Gastrocnemius medialis (tissue), 4 donors: ENCODE measurements around the gene TJAP1. TPM values are rescaled to one million over a fixed set of nuclear protein-coding genes. Genes with fewer than 3 reads are reported as not detected.

Experiments used
- ATAC-seq, 2 donors: fragments of 150-250 bp; one replicate each; pipeline ENCODE4 v1.9.1; 2016
- DNase-seq, 2 donors: peaks; one replicate each; pipeline ENCODE4 v3.0.0-alpha.2; 2019
- H3K27ac ChIP-seq, 4 donors: fragments of 200-600 bp; sonication (generic); 1 replicate in 1 of 4; 2 replicates in 3 of 4; pipeline ENCODE4 v1.5.1; 2016 to 2018; ENCODE audit warnings: mild to moderate bottlenecking in 2 of 4, moderate library complexity in 1 of 4
- H3K27me3 ChIP-seq, 3 donors: fragments of 200-600 bp; sonication (generic) in 2 of 3; 1 replicate in 1 of 3; 2 replicates in 2 of 3; pipeline versions ENCODE4 v1.5.1 to v1.6.0; 2016 to 2019; ENCODE audit warnings: mild to moderate bottlenecking in 1 of 3, moderate library complexity in 1 of 3
- H3K36me3 ChIP-seq, 2 donors: fragments of 200-600 bp; sonication (generic) in 1 of 2; one replicate each; pipeline ENCODE4 v1.5.1; 2017 to 2018
- H3K4me1 ChIP-seq, 2 donors: fragments of 200-600 bp; sonication (generic) in 1 of 2; one replicate each; pipeline ENCODE4 v1.5.1; 2016 to 2017; ENCODE audit warnings: mild to moderate bottlenecking in 2 of 2
- H3K4me3 ChIP-seq, 4 donors: fragments of 200-600 bp; sonication (generic) in 3 of 4; 1 replicate in 1 of 4; 2 replicates in 3 of 4; pipeline ENCODE4 v1.5.1; 2016 to 2019; ENCODE audit warnings: mild to moderate bottlenecking in 2 of 4
- H3K9me3 ChIP-seq, 3 donors: fragments of 200-600 bp; sonication (generic) in 2 of 3; 1 replicate in 1 of 3; 2 replicates in 2 of 3; pipeline ENCODE4 v1.5.1; 2016 to 2019
- CTCF ChIP-seq, 5 experiments: fragments of 450-650 bp in 3 of 5; fragments of 200-600 bp in 2 of 5; sonication (generic) in 2 of 5; IDR thresholded peaks in 4 of 5; conservative IDR thresholded peaks in 1 of 5; 1 replicate in 4 of 5; 2 replicates in 1 of 5; pipeline ENCODE4 v1.5.1; 2016 to 2019; ENCODE audit warnings: antibody characterized with exemption in 5 of 5, mild to moderate bottlenecking in 3 of 5, moderate library complexity in 3 of 5
- POLR2A ChIP-seq, 2 donors: fragments of 450-650 bp; IDR thresholded peaks; one replicate each; pipeline ENCODE4 v1.6.1; 2017; ENCODE audit warnings: antibody characterized with exemption in 2 of 2, mild to moderate bottlenecking in 2 of 2, moderate library complexity in 2 of 2
- in situ Hi-C, 4 donors: fragments of 200-750 bp; cut with MboI; loops; one replicate each; pipeline versions ENCODE4 v1.15.0 to v1.8.0; 2017; ENCODE audit warnings: low sequenced_read_pairs in 4 of 4
- intact Hi-C: fragments of 100-400 bp; cut with DNase I; formaldehyde crosslinking; loops from one replicate; pipeline ENCODE4 v1.15.1; 2023; ENCODE audit warnings: low total_unique reads
- total RNA-seq, 4 donors: library from RNA; depleted of rRNA; stranded (reverse); fragments of >200 nt; gene quantifications; one replicate each; pipeline versions ENCODE4 v1.1.0 to v1.2.3, GENCODE V29; 2016

Gene TJAP1
- total RNA-seq, 4 donors from 2014 or later: 28.8 to 45.2 (median 37.7) TPM

GRCh38 chr6:43493833-43494232, 16.5 kb downstream of the TJAP1 start:
- DNase-seq (no peak), ATAC-seq (no peak)
- Histone ChIP-seq H3K4me1 (peaks cover 12 to 28% of the 10 kb centered on the region in 2 donors), H3K4me3 (no peak overlapping the region), H3K36me3 (peaks cover 0 to 12% of the 10 kb centered on the region in 2 donors), H3K27ac (no peak overlapping the region), H3K27me3 (no peaks in the 10 kb centered on the region), H3K9me3 (no peaks in the 10 kb centered on the region)
- no peak for TF ChIP-seq CTCF (IDR thresholded peaks at IDR 0.05 in 4 of 5, conservative IDR thresholded peaks at IDR 0.05 in 1 of 5)
- TF ChIP-seq POLR2A (IDR thresholded peaks at IDR 0.05): no peak
- intact Hi-C loops: no loop called here
- in situ Hi-C loops: no loop called here

GRCh38 chr6:43494321-43494720, 17.0 kb downstream of the TJAP1 start:
- no peak for ATAC-seq
- no peak for TF ChIP-seq POLR2A (IDR thresholded peaks at IDR 0.05)
- no peak for TF ChIP-seq CTCF (IDR thresholded peaks at IDR 0.05 in 4 of 5, conservative IDR thresholded peaks at IDR 0.05 in 1 of 5)
- H3K9me3 ChIP-seq: no peaks in the 10 kb centered on the region
- peaks cover 0 to 17% of the 10 kb centered on the region in 2 donors for H3K36me3 ChIP-seq
- H3K4me1 ChIP-seq: peaks cover 12 to 31% of the 10 kb centered on the region in 2 donors
- H3K4me3 ChIP-seq: no peak overlapping the region
- in situ Hi-C loops (no loop called here), intact Hi-C loops (no loop called here)
- H3K27ac ChIP-seq: no peak overlapping the region
- H3K27me3 ChIP-seq: no peaks in the 10 kb centered on the region
- DNase-seq: no peak

- intact Hi-C loops (no loop called here), in situ Hi-C loops (no loop called here)
- H3K36me3 ChIP-seq: peaks cover 0 to 22% of the 10 kb centered on the region in 2 donors
- H3K9me3 ChIP-seq: no peaks in the 10 kb centered on the region
- H3K27ac ChIP-seq: no peak overlapping the region
- no peak overlapping the region for H3K4me3 ChIP-seq
- no peaks in the 10 kb centered on the region for H3K27me3 ChIP-seq
- no peak for DNase-seq
- H3K4me1 ChIP-seq: peaks cover 12 to 31% of the 10 kb centered on the region in 2 donors
- ATAC-seq: no peak
- TF ChIP-seq CTCF (IDR thresholded peaks at IDR 0.05 in 4 of 5, conservative IDR thresholded peaks at IDR 0.05 in 1 of 5): no peak
- no peak for TF ChIP-seq POLR2A (IDR thresholded peaks at IDR 0.05)
Measured at GRCh38 chr6:43494766-43495165, 17.4 kb downstream of the TJAP1 start.

GRCh38 chr6:43495409-43495941, 18.1 kb downstream of the TJAP1 start:
- ATAC-seq (no peak), DNase-seq (no peak)
- intact Hi-C loops: no loop called here
- in situ Hi-C loops: no loop called here
- H3K27me3 ChIP-seq: no peaks in the 10 kb centered on the region
- peaks cover 0 to 29% of the 10 kb centered on the region in 2 donors for H3K36me3 ChIP-seq
- H3K4me1 ChIP-seq: peaks cover 12 to 31% of the 10 kb centered on the region in 2 donors
- no peaks in the 10 kb centered on the region for H3K9me3 ChIP-seq
- no peak for TF ChIP-seq CTCF (IDR thresholded peaks at IDR 0.05 in 4 of 5, conservative IDR thresholded peaks at IDR 0.05 in 1 of 5)
- no peak for TF ChIP-seq POLR2A (IDR thresholded peaks at IDR 0.05)
- H3K4me3 ChIP-seq: no peak overlapping the region
- no peak overlapping the region for H3K27ac ChIP-seq
